Right lobe of liver (tissue), 6 donors: ENCODE measurements around the gene CDH2. TPM values are rescaled to one million over a fixed set of nuclear protein-coding genes. Genes with fewer than 3 reads are reported as not detected.

Source experiments
- ATAC-seq, 4 donors: fragments of 200-7000 bp; cut with Tn5 transposase; one replicate each; pipeline ENCODE4 v1.9.1; 2020; ENCODE audit warnings: mild to moderate bottlenecking in 4 of 4, moderate library complexity in 4 of 4
- DNase-seq, 3 donors: peaks; one replicate each; pipeline ENCODE4 v3.0.0-alpha.2; 2020
- H3K27ac ChIP-seq, 3 donors: fragments of 200-600 bp; one replicate each; pipeline ENCODE4 v1.8.0; 2022
- H3K27me3 ChIP-seq, 2 donors: fragments of 200-600 bp; one replicate each; pipeline ENCODE4 v1.8.0; 2022
- H3K36me3 ChIP-seq, 4 donors: fragments of 200-600 bp; sonication (generic) in 1 of 4; one replicate each; pipeline versions ENCODE4 v1.5.1 to v1.8.0; 2017 to 2022; ENCODE audit warnings: control low read depth in 1 of 4
- H3K4me1 ChIP-seq, 4 donors: fragments of 200-600 bp; sonication (generic) in 1 of 4; one replicate each; pipeline versions ENCODE4 v1.5.1 to v1.8.0; 2017 to 2022; ENCODE audit warnings: control low read depth in 1 of 4
- H3K4me3 ChIP-seq, 3 donors: fragments of 200-600 bp; one replicate each; pipeline ENCODE4 v1.8.0; 2022
- H3K9me3 ChIP-seq, 4 donors: fragments of 200-600 bp; sonication (generic) in 1 of 4; one replicate each; pipeline versions ENCODE4 v1.5.1 to v1.8.0; 2017 to 2022; ENCODE audit warnings: control low read depth in 1 of 4
- CTCF ChIP-seq, 4 donors: fragments of 200-600 bp in 3 of 4; fragments of 450-650 bp in 1 of 4; IDR thresholded peaks; one replicate each; pipeline versions ENCODE4 v1.5.1 to v1.8.0; 2016 to 2022; ENCODE audit warnings: antibody characterized with exemption in 4 of 4, mild to moderate bottlenecking in 2 of 4
- POLR2A ChIP-seq: fragments of 450-650 bp; IDR thresholded peaks from one replicate; pipeline ENCODE4 v1.6.1; 2017; ENCODE audit warnings: antibody characterized with exemption, mild to moderate bottlenecking
- whole genome bisulfite sequencing: methylation state at CpG from one replicate; pipeline ENCODE4 v1.1.6; 2018; ENCODE audit warnings: low coverage, low lambda C conversion rate; ENCODE audit not compliant: insufficient coverage; ENCODE audit errors: missing lambda C conversion rate; 5-methylcytosine and 5-hydroxymethylcytosine counted together
- intact Hi-C, 2 donors: fragments of 100-400 bp; cut with DNase I; formaldehyde crosslinking; loops; one replicate each; pipeline versions ENCODE4 v1.11.2 to v1.14.1; 2022
- total RNA-seq, 6 experiments: library from RNA; depleted of rRNA in 2 of 6; stranded (reverse); fragments of >200 nt in 2 of 6; fragmentation: NEBNext Ultra II Directional in 3 of 6; extraction: Animal tissue kit (Norgen Biotek cat#: 25700) in 3 of 6; gene quantifications; one replicate each; pipeline versions ENCODE4 v1.1.0 to v1.2.4, GENCODE V29; 2016 to 2023
- donor health status: DM: no; HTN: yes; CAD: no.
- donor health status: DM: no; HTN: no; CAD: no.
- donor health status: DM: no; HTN: no; CAD: no.
- donor health status: DM: no; HTN: yes; CAD: no.
- donor health status: DM: no; HTN: yes; CAD: no.

CDH2 gene
- total RNA-seq, 6 experiments from 2014 or later, result 32.3 to 46.8 (median 35.8) TPM

- H3K27ac ChIP-seq, result no peak overlapping the region
- H3K36me3 ChIP-seq, result peaks cover 0 to 16% (median 4%) of the 10 kb centered on the region in 4 donors
- no peaks in the 10 kb centered on the region for H3K9me3 ChIP-seq
- H3K4me3 ChIP-seq, result no peak overlapping the region
- intact Hi-C loops, result no loop called here
- H3K4me1 ChIP-seq, result no peaks in the 10 kb centered on the region
- WGBS, result 76% methylated on average over 6 of the region's 6 CpGs
- TF ChIP-seq POLR2A (no peak), CTCF (IDR thresholded peaks at IDR 0.05) (no peak)
- DNase-seq, result no peak
- no peak for ATAC-seq
- H3K27me3 ChIP-seq, result no peaks in the 10 kb centered on the region
Measured at GRCh38 chr18:27956001-27956640, 220.8 kb downstream of the CDH2 start.

GRCh38 chr18:27954226-27954625 is 222.7 kb downstream of the CDH2 start:
- whole genome bisulfite sequencing, result 79% methylated on average over 3 of the region's 3 CpGs
- no peak overlapping the region for H3K4me3 ChIP-seq
- H3K36me3 ChIP-seq, result peaks cover 0 to 7% (median 4%) of the 10 kb centered on the region in 4 donors
- H3K27ac ChIP-seq, result no peak overlapping the region
- H3K4me1 ChIP-seq, result no peaks in the 10 kb centered on the region
- H3K27me3 ChIP-seq, result no peaks in the 10 kb centered on the region
- no peaks in the 10 kb centered on the region for H3K9me3 ChIP-seq
- intact Hi-C loops, result no loop called here
- no peak for TF ChIP-seq POLR2A
- TF ChIP-seq CTCF (IDR thresholded peaks at IDR 0.05), result no peak
- no peak for DNase-seq
- peak in 1 of 4 donors; percentile 15 for ATAC-seq

DNA sequence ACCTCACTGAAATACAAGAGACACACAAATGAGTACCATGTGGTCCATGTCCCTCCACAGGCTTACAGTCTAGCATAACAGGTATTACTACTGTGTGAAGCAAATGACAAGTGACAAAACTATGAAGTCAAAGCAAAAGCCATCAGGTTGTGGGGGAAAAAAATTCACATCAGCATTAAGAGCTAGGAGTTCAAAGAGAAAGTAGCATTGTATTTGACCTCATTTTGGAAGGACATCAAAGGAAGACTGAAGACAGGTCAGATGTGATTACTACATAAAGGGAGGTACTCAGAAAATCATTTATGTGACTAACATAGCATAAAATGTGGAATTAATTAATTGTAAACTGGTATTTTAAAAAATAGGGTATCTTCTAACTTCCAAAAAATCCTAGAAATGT is 224.2 kb downstream of the CDH2 start:
- intact Hi-C loops, result no loop called here
- H3K27me3 ChIP-seq, result no peaks in the 10 kb centered on the region
- ATAC-seq (no peak), DNase-seq (no peak)
- no peak for TF ChIP-seq CTCF (IDR thresholded peaks at IDR 0.05)
- TF ChIP-seq POLR2A, result no peak
- H3K27ac ChIP-seq, result no peak overlapping the region
- no peaks in the 10 kb centered on the region for H3K4me1 ChIP-seq
- no peak overlapping the region for H3K4me3 ChIP-seq
- no peaks in the 10 kb centered on the region for H3K9me3 ChIP-seq
- peaks cover 0 to 7% (median 0%) of the 10 kb centered on the region in 4 donors for H3K36me3 ChIP-seq

- ATAC-seq (no peak), DNase-seq (no peak)
- Histone ChIP-seq H3K27me3 (no peaks in the 10 kb centered on the region), H3K27ac (no peak overlapping the region), H3K9me3 (no peaks in the 10 kb centered on the region), H3K4me1 (no peaks in the 10 kb centered on the region), H3K4me3 (no peak overlapping the region), H3K36me3 (peaks cover 0 to 4% (median 0%) of the 10 kb centered on the region in 4 donors)
- WGBS, result 83% methylated on average over 5 of the region's 5 CpGs
- intact Hi-C loops, result no loop called here
- TF ChIP-seq POLR2A, result no peak
- TF ChIP-seq CTCF (IDR thresholded peaks at IDR 0.05), result no peak
Measured at GRCh38 chr18:27950648-27951228, 226.2 kb downstream of the CDH2 start.
